ENCODE measurements around the gene SMIM21. TPM values are rescaled to one million over a fixed set of nuclear protein-coding genes. Genes with fewer than 3 reads are reported as not detected.

The SMIM21 gene
- not detected for total RNA-seq

GRCh38 chr18:75427603-75428002 lies at the start of gene SMIM21:
TSS of gene SMIM21 (minus strand) at chr18:75427703. CDS start at chr18:75427563, 140 bp downstream.
- Histone ChIP-seq H3K27ac (no peak within 1 kb of the TSS), H3K4me1 (no peaks in the 10 kb centered on the region), H3K36me3 (no peaks in the 10 kb centered on the region), H3K4me3 (replicated peaks in 1 of 3) (no peak within 1 kb of the TSS), H3K27me3 (no peaks in the 10 kb centered on the region), H3K9me3 (no peaks in the 10 kb centered on the region)
- intact Hi-C loops (cut with DNase I) = no loop called here
- 79 to 94% methylated on average over 4 of the region's 4 CpGs for WGBS, 2 donors
- TF ChIP-seq CTCF (IDR thresholded peaks at IDR 0.05) (no peak), POLR2A (IDR thresholded peaks at IDR 0.05) (no peak)
- no peak for DNase-seq

- Histone ChIP-seq H3K4me1 (peaks cover 0 to 7% of the 10 kb centered on the region in 2 donors), H3K36me3 (no peaks in the 10 kb centered on the region), H3K27ac (no peak overlapping the region), H3K9me3 (no peaks in the 10 kb centered on the region), H3K4me3 (replicated peaks in 1 of 3) (no peak overlapping the region), H3K27me3 (no peaks in the 10 kb centered on the region)
- TF ChIP-seq CTCF (IDR thresholded peaks at IDR 0.05) (no peak), POLR2A (IDR thresholded peaks at IDR 0.05) (no peak)
- 44 to 46% methylated on average over 2 of the region's 2 CpGs for WGBS, 2 donors
- intact Hi-C loops (cut with DNase I) = no loop called here
- no peak for DNase-seq
These were observed 47.7 kb upstream of the SMIM21 start for GRCh38 chr18:75475228-75475627.

- no peak for DNase-seq
These were observed 46.8 kb upstream of the SMIM21 start for GRCh38 chr18:75474332-75474731.

GRCh38 chr18:75473316-75473715 lies 45.8 kb upstream of the SMIM21 start:
- H3K4me3 ChIP-seq (replicated peaks in 1 of 3) = no peak overlapping the region
- H3K27me3 ChIP-seq = no peaks in the 10 kb centered on the region
- no peak for TF ChIP-seq POLR2A (IDR thresholded peaks at IDR 0.05)
- TF ChIP-seq CTCF (IDR thresholded peaks at IDR 0.05) = no peak
- 76 to 85% methylated on average over 4 of the region's 4 CpGs for WGBS, 2 donors
- DNase-seq = no peak
- peaks cover 0 to 7% of the 10 kb centered on the region in 2 donors for H3K4me1 ChIP-seq
- H3K9me3 ChIP-seq = no peaks in the 10 kb centered on the region
- no peak overlapping the region for H3K27ac ChIP-seq
- intact Hi-C loops (cut with DNase I) = no loop called here
- no peaks in the 10 kb centered on the region for H3K36me3 ChIP-seq

More at GRCh38 chr18:75474332-75474731, 46.8 kb upstream of the SMIM21 start:
- Histone ChIP-seq H3K4me3 (replicated peaks in 1 of 3) (no peak overlapping the region), H3K27me3 (no peaks in the 10 kb centered on the region), H3K27ac (no peak overlapping the region), H3K4me1 (peaks cover 0 to 7% of the 10 kb centered on the region in 2 donors), H3K36me3 (no peaks in the 10 kb centered on the region), H3K9me3 (no peaks in the 10 kb centered on the region)
- intact Hi-C loops (cut with DNase I) = no loop called here
- whole genome bisulfite sequencing, 2 donors = 74 to 91% methylated on average over 2 of the region's 2 CpGs
- TF ChIP-seq CTCF (IDR thresholded peaks at IDR 0.05) (no peak), POLR2A (IDR thresholded peaks at IDR 0.05) (no peak)

- TF ChIP-seq CTCF (IDR thresholded peaks at IDR 0.05) = no peak
- TF ChIP-seq POLR2A (IDR thresholded peaks at IDR 0.05) = no peak
- no peaks in the 10 kb centered on the region for H3K36me3 ChIP-seq
- WGBS, 2 donors = 79 to 82% methylated on average over 5 of the region's 5 CpGs
- intact Hi-C loops (cut with DNase I) = no loop called here
- H3K4me3 ChIP-seq (replicated peaks in 1 of 3) = no peak overlapping the region
- H3K27ac ChIP-seq = no peak overlapping the region
- no peaks in the 10 kb centered on the region for H3K27me3 ChIP-seq
- DNase-seq = no peak
- H3K4me1 ChIP-seq = peaks cover 0 to 7% of the 10 kb centered on the region in 2 donors
- H3K9me3 ChIP-seq = no peaks in the 10 kb centered on the region
These were observed 45.4 kb upstream of the SMIM21 start for GRCh38 chr18:75472906-75473305.
